Measurements from ENCODE around the gene SUSD5.

Gene SUSD5

DNA sequence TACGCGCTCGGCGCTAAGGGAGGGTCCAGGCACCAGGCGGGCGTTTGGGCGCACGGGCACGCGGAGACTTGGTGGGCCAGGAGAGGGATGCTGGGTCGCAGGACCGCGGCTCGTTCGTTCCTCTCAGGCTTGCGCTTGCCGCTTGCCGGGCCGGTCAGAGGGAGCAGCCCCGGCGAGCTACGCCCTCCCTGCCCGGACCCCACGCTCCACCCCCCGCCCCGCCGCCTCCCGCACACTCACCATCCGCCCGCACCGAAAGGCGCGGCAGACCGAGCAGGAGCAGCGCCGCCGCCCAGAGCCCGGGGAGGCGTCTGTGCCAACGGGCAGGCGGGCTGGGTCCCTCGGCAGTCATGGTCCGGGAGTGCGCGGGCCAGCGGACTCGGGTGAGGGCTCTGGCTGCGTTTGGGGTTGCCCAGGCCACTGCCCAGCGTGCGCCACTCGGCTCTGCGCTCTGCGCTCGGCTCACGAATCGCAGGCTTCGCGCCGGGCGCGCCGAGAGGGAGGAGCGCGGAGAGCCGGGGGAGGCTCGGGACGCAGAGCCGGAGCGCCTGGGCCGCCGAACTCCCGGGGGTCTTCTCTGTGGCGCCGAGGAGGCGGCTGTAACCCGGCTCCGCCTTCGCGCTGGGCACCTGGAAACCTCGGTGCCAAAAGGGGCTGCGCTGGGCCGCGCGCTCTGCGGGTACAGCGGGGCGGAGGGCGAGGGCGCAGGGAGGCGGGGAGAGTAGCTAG, at the start of gene SUSD5:
TSS of gene SUSD5 (minus strand) at position 365 of the 729 bp plus-strand sequence. CDS start at position 352, 13 bp downstream.
- DNase-seq, result peak; percentile 55

GRCh38 chr3:33260104-33260503, 41.5 kb upstream of the SUSD5 start:
- no peak for DNase-seq

DNA sequence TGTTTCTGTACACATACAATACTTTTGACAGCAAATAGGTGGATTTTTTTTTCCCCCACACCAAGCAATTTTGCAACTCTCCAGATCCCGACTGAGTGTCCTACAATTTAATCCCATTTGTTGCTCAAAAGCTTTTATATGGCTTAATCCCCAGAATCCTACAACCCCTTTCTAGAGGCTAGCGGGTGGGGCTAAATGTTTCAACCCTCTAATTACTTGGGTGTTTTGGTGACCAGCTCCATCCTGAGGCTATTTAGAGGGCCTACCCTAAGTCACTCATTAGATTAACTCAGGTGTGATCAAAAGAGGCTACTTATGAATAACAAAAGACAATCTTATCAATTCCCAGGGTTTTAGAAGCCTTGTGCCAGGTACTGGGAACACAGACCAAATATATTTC, 37.6 kb upstream of the SUSD5 start:
- DNase-seq, result no peak

DNA sequence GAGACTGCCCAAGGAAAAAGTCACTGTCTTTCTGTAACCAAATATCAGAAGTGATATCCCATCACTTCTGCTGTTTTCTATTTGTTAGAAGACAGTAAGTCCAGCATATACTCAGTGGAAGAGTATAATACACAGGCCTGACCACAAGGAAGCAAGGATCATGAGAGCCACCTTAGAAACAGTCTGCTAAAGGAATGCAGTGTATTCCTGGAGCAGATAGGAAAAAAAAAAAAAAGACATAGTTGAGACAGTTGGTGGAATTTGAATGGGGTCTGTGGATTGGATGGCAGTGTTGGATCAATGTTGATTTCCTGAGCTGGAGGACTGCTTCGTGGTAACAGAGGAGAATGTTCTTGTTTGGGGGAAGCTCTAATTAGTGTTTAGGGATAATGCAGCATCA, 32.1 kb upstream of the SUSD5 start:
- DNase-seq, result no peak

DNA sequence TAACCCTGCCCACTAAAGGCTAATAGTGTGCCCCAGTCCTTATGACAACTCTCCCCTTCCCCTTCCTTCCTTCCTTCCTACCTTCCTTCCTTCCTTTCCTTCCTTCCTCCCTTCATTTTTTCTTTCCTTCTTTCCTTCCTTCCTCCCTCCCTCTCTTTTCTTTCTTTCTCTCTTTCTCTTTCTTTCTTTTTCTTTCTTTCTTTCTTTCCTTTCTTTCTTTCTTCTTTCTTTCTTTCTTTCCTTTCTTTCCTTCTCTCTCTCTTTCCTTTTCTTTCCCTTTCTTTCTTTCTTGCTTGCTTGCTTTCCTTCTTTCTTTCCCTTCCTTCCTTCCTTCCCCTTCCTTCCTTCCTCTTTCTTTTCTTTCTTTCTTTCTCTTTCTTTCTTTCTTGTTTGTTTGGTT, 28.2 kb upstream of the SUSD5 start:
- DNase-seq, result no peak

GRCh38 chr3:33240261-33240660, 21.7 kb upstream of the SUSD5 start:
- DNase-seq, result no peak

GRCh38 chr3:33238923-33239322, 20.3 kb upstream of the SUSD5 start:
- no peak for DNase-seq

DNA sequence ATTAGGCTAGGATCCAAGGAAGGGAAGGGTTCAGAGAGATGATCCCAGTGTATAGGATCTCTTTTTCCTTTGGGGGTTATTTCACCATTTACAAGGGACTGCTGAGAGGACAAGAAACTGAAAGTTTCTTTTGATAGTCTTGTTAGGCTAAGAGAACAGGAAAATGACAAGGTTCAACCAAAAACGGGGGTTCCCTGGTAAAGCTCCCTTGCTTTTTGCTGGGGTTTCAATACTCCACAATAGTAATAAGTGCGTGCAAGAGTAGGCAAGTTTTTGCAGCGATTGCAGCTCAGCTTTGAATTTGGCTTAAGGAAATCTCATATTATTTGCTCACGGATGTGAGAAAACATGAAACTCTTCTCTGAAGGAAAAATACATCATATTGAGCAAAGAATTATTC, 18.8 kb upstream of the SUSD5 start:
- DNase-seq, result no peak

DNA sequence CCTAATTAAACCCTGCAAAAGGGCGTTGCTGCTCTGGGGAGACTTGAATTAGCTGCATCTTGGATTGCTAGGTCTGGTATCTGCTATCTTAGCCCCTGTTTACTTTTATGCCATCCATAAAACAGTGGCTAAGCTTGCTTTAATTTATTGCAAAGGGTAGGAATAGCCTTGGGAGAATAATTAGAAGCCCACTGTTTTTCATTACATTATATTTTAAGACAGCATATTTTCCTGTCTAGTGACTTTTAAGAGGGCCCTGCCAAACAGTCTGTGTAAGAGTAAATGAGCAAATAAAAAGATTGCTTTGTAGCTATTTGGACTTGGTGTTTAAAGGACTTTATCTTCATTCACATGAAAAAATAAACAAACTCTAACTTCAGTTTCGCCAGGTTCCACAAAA, 17.4 kb upstream of the SUSD5 start:
- DNase-seq, result no peak

DNA sequence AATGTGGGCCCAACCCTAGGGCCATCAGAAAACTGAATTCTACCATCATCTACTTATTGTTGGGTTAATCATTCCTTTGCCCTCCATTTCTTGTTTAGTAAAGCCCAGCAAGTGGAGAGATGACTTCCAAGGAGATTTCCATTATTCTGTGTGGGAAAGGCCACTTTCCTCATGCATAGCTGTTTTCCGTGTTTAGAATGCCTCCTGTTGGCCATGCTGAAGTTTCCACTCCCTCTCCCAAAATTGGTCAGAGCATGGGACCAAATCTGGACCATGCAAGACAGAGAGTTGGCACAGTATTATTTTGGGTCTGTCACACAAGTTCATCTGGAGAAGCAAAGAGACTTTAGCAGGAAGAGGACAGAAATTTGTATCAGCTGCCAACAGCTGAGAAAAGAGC, 15.3 kb upstream of the SUSD5 start:
- DNase-seq, result no peak

DNA sequence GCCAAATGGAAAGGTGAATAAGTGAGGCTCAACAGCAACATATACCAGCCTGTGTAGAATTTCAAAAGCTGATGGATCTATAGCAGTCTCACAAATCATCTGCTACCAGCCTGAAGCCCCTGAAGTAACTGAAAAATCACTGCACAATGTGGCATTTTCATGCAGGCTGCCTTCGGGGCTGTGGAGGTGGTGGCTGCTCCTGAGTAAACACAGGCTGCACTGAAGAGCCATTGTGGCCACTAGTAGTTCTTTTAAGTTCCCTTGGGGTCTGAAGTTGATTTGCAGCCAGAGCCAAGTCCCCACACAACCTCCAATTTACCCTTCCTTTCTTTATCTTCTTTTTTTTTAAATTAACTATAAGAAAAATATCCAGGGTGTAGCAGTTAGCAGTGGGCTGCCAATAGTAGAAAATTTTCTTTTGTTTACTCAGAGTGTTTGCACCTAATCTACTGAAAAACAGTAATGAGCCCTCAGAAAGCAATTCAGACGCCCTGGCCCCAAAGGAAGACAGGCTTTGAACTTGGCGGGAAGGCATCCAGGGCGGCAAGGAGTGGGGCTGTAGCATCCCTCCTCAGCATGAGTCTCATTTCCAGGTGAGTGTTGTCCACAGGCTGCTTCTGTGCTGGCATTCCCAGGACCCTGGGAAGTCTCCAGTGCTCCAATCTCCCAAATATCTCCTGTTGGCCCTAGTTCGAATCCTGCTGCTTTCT, 13.3 kb upstream of the SUSD5 start:
- DNase-seq, result no peak

DNA sequence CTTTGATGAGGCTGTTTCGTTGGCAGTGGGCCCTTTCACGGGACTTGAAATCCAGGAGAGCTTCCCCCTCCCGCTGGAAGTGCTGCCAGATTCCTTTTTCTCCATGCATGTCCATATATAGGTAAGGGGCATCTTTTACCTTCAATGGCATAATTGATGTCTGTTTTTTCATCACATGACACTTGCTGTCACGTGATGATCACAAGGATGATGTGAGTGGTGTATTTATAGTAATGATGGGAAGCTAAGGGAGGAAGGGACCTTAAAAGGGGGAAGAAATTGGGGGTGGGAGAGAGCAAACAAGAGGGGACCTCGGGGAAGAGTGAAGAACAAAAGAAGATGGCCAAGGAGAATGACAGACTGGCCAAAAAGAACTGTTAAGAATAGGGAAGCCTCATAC, 11.3 kb upstream of the SUSD5 start:
- DNase-seq, result no peak

- DNase-seq, result no peak
Measured at GRCh38 chr3:33229066-33229465, 10.5 kb upstream of the SUSD5 start.

GRCh38 chr3:33221241-33221640, 2.6 kb upstream of the SUSD5 start:
- no peak for DNase-seq

GRCh38 chr3:33219175-33219487, 521 bp upstream of the SUSD5 start:
- no peak for DNase-seq

DNA sequence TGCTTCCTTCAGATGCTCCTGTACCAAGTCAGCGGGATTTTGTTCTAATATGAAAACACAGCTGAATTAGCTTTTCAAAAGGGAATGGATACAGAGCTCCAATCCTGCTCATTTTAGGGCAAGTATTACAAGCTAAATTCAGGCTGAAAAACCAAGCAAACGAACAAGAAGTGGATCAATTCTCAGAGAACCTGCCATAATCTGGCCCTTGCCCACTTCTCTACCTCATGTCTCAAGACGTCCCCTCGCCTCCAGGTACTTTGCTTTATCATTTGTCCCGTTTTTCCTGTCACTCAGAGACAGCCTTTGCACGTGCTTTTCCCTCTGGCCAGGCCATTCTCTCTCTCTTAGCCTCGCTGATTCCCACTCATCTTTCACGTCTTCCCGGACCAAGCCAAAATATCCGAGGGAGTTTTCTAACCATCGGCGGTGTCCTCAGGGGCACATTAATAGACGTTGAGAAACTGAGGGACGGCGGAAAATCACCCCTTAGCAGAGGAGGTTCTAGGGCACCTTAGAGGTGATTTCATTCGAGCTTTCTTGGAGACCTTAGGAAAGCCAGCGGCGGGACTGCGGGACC, 654 bp downstream of the SUSD5 start:
- no peak for DNase-seq

DNA sequence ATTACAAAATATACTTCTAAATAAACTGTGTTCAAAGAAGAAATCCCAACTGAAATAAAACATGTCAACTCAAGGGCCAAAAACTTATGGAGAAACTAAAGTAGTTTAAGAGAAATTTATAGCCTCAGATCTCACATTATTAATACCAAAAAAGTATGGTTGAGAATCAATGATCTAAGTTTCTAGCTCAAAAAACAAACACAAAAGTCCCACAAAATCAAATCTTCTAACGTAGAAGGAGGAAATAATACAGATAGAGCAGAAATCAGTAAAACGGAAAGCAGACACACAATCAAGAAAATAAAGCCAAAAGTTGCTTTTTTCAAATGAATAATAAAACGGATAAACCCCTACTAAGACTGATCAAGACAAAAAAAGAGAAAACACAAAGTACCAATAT, 2.9 kb downstream of the SUSD5 start:
- DNase-seq, result no peak

GRCh38 chr3:33212406-33212805, 6.2 kb downstream of the SUSD5 start:
- no peak for DNase-seq

DNA sequence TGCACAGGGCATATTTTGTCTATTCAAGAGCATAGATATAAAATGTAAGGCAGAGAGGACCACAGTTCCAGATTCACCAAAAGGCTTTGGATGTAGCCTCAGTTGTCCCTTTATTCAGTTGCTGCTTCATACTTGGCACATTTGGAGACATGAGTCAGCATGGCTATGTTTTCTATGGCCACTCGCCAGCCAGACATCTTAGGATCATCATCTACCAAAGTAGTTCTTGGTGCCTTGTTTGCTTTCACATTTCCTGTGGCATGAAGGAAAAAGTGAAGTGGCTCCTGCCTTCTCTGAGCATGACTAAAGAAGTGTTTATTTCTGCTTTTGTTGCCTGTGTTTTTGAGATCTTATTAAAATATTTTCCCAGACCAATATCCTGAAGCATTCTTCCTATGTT, 7.2 kb downstream of the SUSD5 start:
- DNase-seq, result peak; percentile 57

GRCh38 chr3:33209357-33209756, 9.3 kb downstream of the SUSD5 start:
- no peak for DNase-seq

- DNase-seq, result no peak
Measured at GRCh38 chr3:33202711-33203457, 15.7 kb downstream of the SUSD5 start.

- DNase-seq, result no peak
Measured at GRCh38 chr3:33201195-33201594, 17.4 kb downstream of the SUSD5 start.

DNA sequence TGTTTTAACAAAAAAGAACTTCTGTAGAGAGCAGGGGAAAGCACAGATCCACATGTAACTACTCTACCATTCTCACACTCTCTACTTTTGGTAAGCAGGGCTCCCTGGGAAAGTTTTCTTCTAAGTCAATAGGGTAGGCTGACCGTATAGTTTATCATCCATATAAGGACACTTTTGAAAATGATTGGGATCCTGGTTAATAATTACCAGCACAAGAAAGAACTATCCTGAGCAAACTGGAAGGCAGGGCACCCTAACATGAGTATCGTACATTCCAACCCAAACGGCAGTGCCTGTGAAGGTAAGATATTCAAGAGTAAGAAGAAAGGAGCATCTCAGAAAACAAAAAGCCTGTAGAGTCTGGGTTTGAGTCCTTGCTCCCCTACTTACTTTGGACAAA, 22.1 kb downstream of the SUSD5 start:
- DNase-seq, result no peak

GRCh38 chr3:33194303-33194702, 24.3 kb downstream of the SUSD5 start:
- no peak for DNase-seq

All from T1000 (cell line).